Neural progenitor cell (in vitro differentiated cells): Measurements from ENCODE around the gene PNPLA5. TPM values are rescaled to one million over a fixed set of nuclear protein-coding genes. Genes with fewer than 3 reads are reported as not detected.

Experiments used
- DNase-seq: peaks from one replicate; pipeline ENCODE4 v3.0.0-alpha.2; 2016; ENCODE audit warnings: low spot score
- H2AFZ ChIP-seq: fragments of 200-600 bp; sonication (generic); replicated peaks from 2 replicates; pipeline ENCODE4 v1.6.1; 2016; ENCODE audit warnings: antibody characterized with exemption
- H3F3A ChIP-seq: fragments of 200-600 bp; sonication (generic); 2 replicates; pipeline ENCODE4 v1.6.1; 2016; ENCODE audit warnings: antibody characterized with exemption, low read depth
- H3K27ac ChIP-seq: fragments of 200-600 bp; sonication (generic); 2 replicates; pipeline ENCODE4 v1.5.1; 2016; ENCODE audit warnings: mild to moderate bottlenecking
- H3K27me3 ChIP-seq: fragments of 200-600 bp; sonication (generic); 2 replicates; pipeline ENCODE4 v1.6.1; 2016; ENCODE audit warnings: mild to moderate bottlenecking, moderate library complexity
- H3K36me3 ChIP-seq: fragments of 200-600 bp; sonication (generic); 2 replicates; pipeline ENCODE4 v1.5.1; 2016
- H3K4me1 ChIP-seq: fragments of 200-600 bp; sonication (generic); 2 replicates; pipeline ENCODE4 v1.6.1; 2016; ENCODE audit warnings: mixed run types
- H3K4me2 ChIP-seq: fragments of 200-600 bp; sonication (generic); 2 replicates; pipeline ENCODE4 v1.6.1; 2016
- H3K4me3 ChIP-seq: fragments of 200-600 bp; sonication (generic); 2 replicates; pipeline ENCODE4 v1.5.1; 2016
- H3K79me2 ChIP-seq: fragments of 200-600 bp; sonication (generic); 2 replicates; pipeline ENCODE4 v1.6.1; 2016; ENCODE audit warnings: low read depth
- H3K9ac ChIP-seq: fragments of 200-600 bp; sonication (generic); 2 replicates; pipeline ENCODE4 v1.6.1; 2016
- H3K9me3 ChIP-seq: fragments of 200-600 bp; sonication (generic); 2 replicates; pipeline ENCODE4 v1.5.1; 2016; ENCODE audit warnings: low read depth
- H4K20me1 ChIP-seq: fragments of 200-600 bp; sonication (generic); 2 replicates; pipeline ENCODE4 v1.6.1; 2016; ENCODE audit warnings: low read depth
- H3K27ac Mint-ChIP-seq: 3 replicates; pipeline ENCODE4 v1.8.0; 2021; ENCODE audit warnings: mixed read lengths
- H3K27me3 Mint-ChIP-seq: 2 replicates; pipeline ENCODE4 v1.8.0; 2022; ENCODE audit warnings: low read depth, mild to moderate bottlenecking, inconsistent platforms, moderate library complexity, mixed read lengths; ENCODE audit not compliant: insufficient read depth
- H3K36me3 Mint-ChIP-seq: 3 replicates; pipeline ENCODE4 v1.8.0; 2021; ENCODE audit warnings: mixed read lengths
- H3K4me1 Mint-ChIP-seq: 3 replicates; pipeline ENCODE4 v1.8.0; 2021; ENCODE audit warnings: mixed read lengths
- H3K4me3 Mint-ChIP-seq: 3 replicates; pipeline ENCODE4 v1.8.0; 2021; ENCODE audit warnings: mild to moderate bottlenecking, moderate library complexity, mixed read lengths
- H3K9me3 Mint-ChIP-seq: 3 replicates; pipeline ENCODE4 v1.8.0; 2020; ENCODE audit warnings: mixed read lengths
- CTCF ChIP-seq: fragments of 200-600 bp; sonication (generic); IDR thresholded peaks from 2 replicates; pipeline ENCODE4 v1.5.1; 2017; ENCODE audit warnings: antibody characterized with exemption, mild to moderate bottlenecking
- EZH2 ChIP-seq: fragments of 200-600 bp; sonication (generic); IDR thresholded peaks from 2 replicates; pipeline ENCODE4 v1.6.1; 2017; ENCODE audit warnings: antibody characterized with exemption, mild to moderate bottlenecking, moderate library complexity
- EZH2phosphoT487 ChIP-seq: fragments of 200-600 bp; sonication (generic); IDR thresholded peaks from 2 replicates; pipeline ENCODE4 v1.6.1; 2017; ENCODE audit warnings: antibody characterized with exemption
- total RNA-seq: library from RNA; depleted of rRNA; stranded (reverse); fragments of >200 nt; gene quantifications from 2 replicates; pipeline ENCODE4 v1.2.3, GENCODE V29; 2015; ENCODE audit warnings: low replicate concordance

Gene PNPLA5
- total RNA-seq, 1 donor from 2014 or later: 0.11 TPM

DNA sequence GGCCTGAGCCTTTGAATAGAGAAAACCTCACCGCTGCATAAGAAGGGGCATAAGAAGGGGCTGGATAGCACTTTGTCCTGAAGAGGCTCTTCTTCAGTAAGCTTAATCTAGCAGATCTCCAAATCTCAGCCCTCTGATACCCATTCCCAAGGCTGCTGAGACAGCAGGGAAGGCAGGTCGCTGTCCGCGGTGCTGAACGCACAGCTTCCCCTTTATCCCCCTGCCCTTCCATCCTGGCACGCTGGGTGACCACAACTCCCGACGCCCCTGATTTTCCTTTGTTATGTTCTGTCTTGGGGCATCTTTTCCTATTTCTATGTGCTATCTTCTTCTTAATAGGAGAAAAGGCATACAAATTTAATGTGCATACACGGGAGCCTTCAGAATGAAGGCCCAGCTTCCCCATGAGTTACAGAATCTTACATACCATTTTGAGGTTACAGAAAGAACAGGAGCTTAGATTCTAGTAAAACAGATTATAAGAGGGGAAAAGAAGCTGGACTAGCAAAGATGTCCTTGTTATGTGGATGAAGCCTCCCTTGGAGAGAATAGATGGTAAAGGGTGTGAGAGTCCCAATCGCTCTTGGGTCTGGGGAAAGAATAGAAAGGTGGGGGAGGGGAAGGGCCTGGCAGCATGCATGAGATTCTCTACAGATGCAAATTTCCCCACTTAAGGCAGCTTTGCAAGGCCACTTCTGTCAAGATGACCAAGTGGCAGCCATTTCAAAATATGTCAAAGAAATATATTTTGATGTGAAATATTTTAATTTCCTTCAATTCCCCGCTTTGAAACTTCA, 23.8 kb downstream of the PNPLA5 start:
- H3K4me1 Mint-ChIP-seq: no peaks in the 10 kb centered on the region
- Histone ChIP-seq H3K79me2 (no peaks in the 10 kb centered on the region), H4K20me1 (peaks cover 12% of the 10 kb centered on the region), H3K36me3 (no peaks in the 10 kb centered on the region), H3K4me2 (no peak overlapping the region), H3K27me3 (peaks cover 10% of the 10 kb centered on the region), H3K4me3 (no peak overlapping the region), H3K9me3 (no peaks in the 10 kb centered on the region), H3K4me1 (no peaks in the 10 kb centered on the region), H2AFZ (no peak overlapping the region), H3F3A (peaks cover 22% of the 10 kb centered on the region), H3K27ac (no peak overlapping the region), H3K9ac (no peak overlapping the region)
- no peaks in the 10 kb centered on the region for H3K36me3 Mint-ChIP-seq
- H3K27ac Mint-ChIP-seq: no peak overlapping the region
- no peaks in the 10 kb centered on the region for H3K9me3 Mint-ChIP-seq
- peak; percentile 94 for DNase-seq
- H3K4me3 Mint-ChIP-seq: no peak overlapping the region
- peaks cover 15% of the 10 kb centered on the region for H3K27me3 Mint-ChIP-seq
- TF ChIP-seq CTCF (peak; percentile 5), EZH2phosphoT487 (no peak)

- Histone ChIP-seq H2AFZ (peak overlapping the region; percentile 77), H3K79me2 (peaks cover 41% of the 10 kb centered on the region), H3K4me2 (peak overlapping the region; percentile 52), H3K4me3 (peak overlapping the region; percentile 40), H3K9me3 (no peaks in the 10 kb centered on the region), H3K27me3 (peaks cover 15% of the 10 kb centered on the region), H3F3A (peaks cover 22% of the 10 kb centered on the region), H3K9ac (no peak overlapping the region), H3K4me1 (peaks cover 12% of the 10 kb centered on the region), H3K27ac (no peak overlapping the region), H3K36me3 (no peaks in the 10 kb centered on the region), H4K20me1 (peaks cover 27% of the 10 kb centered on the region)
- H3K27ac Mint-ChIP-seq: no peak overlapping the region
- no peak for TF ChIP-seq EZH2phosphoT487
- no peak for TF ChIP-seq CTCF
- no peak for TF ChIP-seq EZH2
- peaks cover 3% of the 10 kb centered on the region for H3K9me3 Mint-ChIP-seq
- H3K4me3 Mint-ChIP-seq: peak overlapping the region; percentile 87
- H3K27me3 Mint-ChIP-seq: peaks cover 13% of the 10 kb centered on the region
- DNase-seq: no peak
- H3K36me3 Mint-ChIP-seq: no peaks in the 10 kb centered on the region
- peaks cover 11% of the 10 kb centered on the region for H3K4me1 Mint-ChIP-seq
These were observed 29.0 kb downstream of the PNPLA5 start for GRCh38 chr22:43862882-43863202.

DNA sequence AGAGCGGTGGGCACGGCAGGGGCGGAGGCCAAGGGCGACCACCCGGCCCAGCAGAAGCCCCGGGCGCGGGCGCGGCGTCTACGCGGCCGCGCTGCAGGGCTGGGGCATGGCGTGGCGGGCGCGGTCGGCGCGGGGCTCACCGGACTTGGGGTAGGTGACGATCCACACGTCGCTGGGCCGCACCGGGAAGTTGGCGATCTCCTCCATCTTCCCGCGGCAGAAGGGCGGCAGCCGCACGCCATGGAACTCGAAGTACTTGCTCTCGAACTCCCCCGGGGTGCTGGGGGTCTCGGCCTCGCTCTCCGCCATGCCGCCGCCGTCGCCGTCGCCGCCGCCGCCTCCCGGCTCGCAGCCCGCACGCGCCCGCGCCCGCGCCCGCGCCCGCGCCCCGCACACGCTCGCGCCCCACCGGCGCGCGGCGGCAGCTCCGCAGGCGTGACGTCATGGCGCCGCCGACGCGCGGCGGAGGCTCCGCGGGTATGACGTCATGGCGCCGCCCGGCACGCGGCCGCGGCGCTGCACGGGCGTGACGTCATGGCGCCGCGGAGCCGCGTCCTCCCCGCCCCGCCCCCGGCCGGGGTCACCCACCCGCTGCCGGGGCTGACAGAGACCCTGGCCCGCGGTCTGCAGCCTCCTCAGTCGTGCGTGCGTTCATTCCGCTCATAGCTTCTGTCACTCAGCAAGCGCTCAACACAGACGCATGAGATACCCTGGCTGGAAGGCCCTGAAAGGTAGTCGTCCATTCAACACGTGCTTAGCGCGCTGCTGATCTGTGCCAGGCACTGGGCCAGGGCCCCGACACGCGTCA, 29.5 kb downstream of the PNPLA5 start, which contains the start of gene SULT4A1:
TSS of gene SULT4A1 (minus strand) at position 440 of the 808 bp plus-strand sequence. CDS start at position 309, 131 bp downstream.
- Histone ChIP-seq H3K36me3 (no peaks in the 10 kb centered on the region), H3K27me3 (peaks cover 15% of the 10 kb centered on the region), H3K4me1 (peaks cover 12% of the 10 kb centered on the region), H3K27ac (no peak within 1 kb of the TSS), H2AFZ (peak within 1 kb of the TSS; percentile 77), H3K9me3 (peaks cover 2% of the 10 kb centered on the region), H3K79me2 (peaks cover 46% of the 10 kb centered on the region), H3K4me3 (peak within 1 kb of the TSS; percentile 63), H3K4me2 (peak within 1 kb of the TSS; percentile 91), H4K20me1 (peaks cover 23% of the 10 kb centered on the region), H3K9ac (peak within 1 kb of the TSS; percentile 8), H3F3A (peaks cover 19% of the 10 kb centered on the region)
- Mint-ChIP-seq H3K27ac (no peak within 1 kb of the TSS), H3K27me3 (peaks cover 11% of the 10 kb centered on the region), H3K9me3 (peaks cover 6% of the 10 kb centered on the region), H3K4me1 (peaks cover 11% of the 10 kb centered on the region), H3K36me3 (no peaks in the 10 kb centered on the region), H3K4me3 (peak within 1 kb of the TSS; percentile 87)
- TF ChIP-seq EZH2: no peak
- TF ChIP-seq CTCF: no peak
- peak; percentile 91 for DNase-seq
